ENCODE results near the gene MRPL18. TPM values are rescaled to one million over a fixed set of nuclear protein-coding genes. Genes with fewer than 3 reads are reported as not detected.

MRPL18 gene
- total RNA-seq, 1 experiment from 2014 or later, result 95.2 TPM

GRCh38 chr6:159797554-159797953 is 7.3 kb downstream of the MRPL18 start:
- POLR2A ChIA-PET, result interaction anchor here (0.8 kb wide), 1 partner anchor 12 kb away, joined by 4 read pairs; no protein-coding TSS in a partner anchor
- H3K27ac Mint-ChIP-seq, result no peak overlapping the region
- H3K4me1 Mint-ChIP-seq, result peaks cover 16% of the 10 kb centered on the region
- CTCF ChIA-PET, result no interaction called here
- ATAC-seq (no peak), DNase-seq (ENCODE audit: low spot score) (no peak)
- no peaks in the 10 kb centered on the region for H3K9me3 Mint-ChIP-seq
- H3K36me3 Mint-ChIP-seq, result peaks cover 44% of the 10 kb centered on the region
- no peak overlapping the region for H3K4me3 Mint-ChIP-seq
- TF ChIP-seq ZSCAN18 (CRISPR knock-in tag; IDR thresholded peaks at IDR 0.05), result no peak
- TF ChIP-seq GRHL2 (CRISPR knock-in tag; IDR thresholded peaks at IDR 0.05; ENCODE audit: insufficient replicate concordance, severe bottlenecking), result no peak
- H3K27me3 Mint-ChIP-seq (ENCODE audit: low read depth), result no peaks in the 10 kb centered on the region

- Mint-ChIP-seq H3K9me3 (no peaks in the 10 kb centered on the region), H3K27ac (peak within 1 kb of the TSS; percentile 86), H3K4me3 (no peak within 1 kb of the TSS), H3K27me3 (ENCODE audit: low read depth) (no peaks in the 10 kb centered on the region), H3K36me3 (peaks cover 23% of the 10 kb centered on the region), H3K4me1 (0 out of 2 replicates have a peak, but pooled peaks cover 5% of the 10 kb centered on the region)
- peak; percentile 56 for ATAC-seq
- POLR2A ChIA-PET, result interaction anchor here (0.9 to 1.1 kb wide), 2 partner anchors 9 to 10 kb away, joined by 3 read pairs; partner anchors contain the start of gene MRPL18
- DNase-seq (ENCODE audit: low spot score), result no peak
- 0 out of 2 replicates have a peak, but pooled peaks have one; percentile 23 for TF ChIP-seq MAX (CRISPR knock-in tag; IDR thresholded peaks at IDR 0.05)
- TF ChIP-seq MYBL2 (CRISPR knock-in tag; IDR thresholded peaks at IDR 0.05), result no peak
- CTCF ChIA-PET, result interaction anchor here (1.5 kb wide), 1 partner anchor 53 kb away, joined by 7 read pairs; no protein-coding TSS in a partner anchor
Measured at GRCh38 chr6:159800141-159800865, 10.0 kb downstream of the MRPL18 start, which contains the start of gene PNLDC1. Gene PNLDC1, plus strand, starts transcription at chr6:159800276. Its CDS starts 32 bp downstream, at chr6:159800308.

- ChIA-PET CTCF (interaction anchor here (0.9 kb wide), 1 partner anchor 51 kb away, joined by 3 read pairs; no protein-coding TSS in a partner anchor), POLR2A (no interaction called here)
Measured at GRCh38 chr6:159801935-159802334, 11.7 kb downstream of the MRPL18 start.

More at GRCh38 chr6:159801935-159802334, 11.7 kb downstream of the MRPL18 start:
- H3K27me3 Mint-ChIP-seq (ENCODE audit: low read depth), result no peaks in the 10 kb centered on the region
- peaks cover 17% of the 10 kb centered on the region for H3K36me3 Mint-ChIP-seq
- ATAC-seq, result no peak
- no peak overlapping the region for H3K27ac Mint-ChIP-seq
- DNase-seq (ENCODE audit: low spot score), result no peak
- 0 out of 2 replicates have a peak, but pooled peaks cover 5% of the 10 kb centered on the region for H3K4me1 Mint-ChIP-seq
- no peaks in the 10 kb centered on the region for H3K9me3 Mint-ChIP-seq
- TF ChIP-seq TEAD4 (CRISPR knock-in tag; IDR thresholded peaks at IDR 0.05), result no peak
- no peak for TF ChIP-seq USF1 (CRISPR knock-in tag; IDR thresholded peaks at IDR 0.05)
- no peak for TF ChIP-seq ATF1 (CRISPR knock-in tag; IDR thresholded peaks at IDR 0.05)
- TF ChIP-seq FOXP1 (CRISPR knock-in tag; IDR thresholded peaks at IDR 0.05; ENCODE audit: borderline replicate concordance), result no peak
- no peak for TF ChIP-seq ZNF219 (CRISPR knock-in tag; IDR thresholded peaks at IDR 0.05; ENCODE audit: borderline replicate concordance)
- TF ChIP-seq ZMAT4 (CRISPR knock-in tag; IDR thresholded peaks at IDR 0.05), result no peak
- no peak for TF ChIP-seq NFATC4 (CRISPR knock-in tag; IDR thresholded peaks at IDR 0.05)
- TF ChIP-seq ELF4 (CRISPR knock-in tag; IDR thresholded peaks at IDR 0.05; ENCODE audit: low read depth), result no peak
- no peak for TF ChIP-seq ESRRA (CRISPR knock-in tag; IDR thresholded peaks at IDR 0.05; ENCODE audit: borderline replicate concordance)
- no peak for TF ChIP-seq ZNF138 (CRISPR knock-in tag; conservative IDR thresholded peaks at IDR 0.05)
- TF ChIP-seq KAT7 (CRISPR knock-in tag; IDR thresholded peaks at IDR 0.05; ENCODE audit: borderline replicate concordance), result no peak
- TF ChIP-seq ATF6 (CRISPR knock-in tag; IDR thresholded peaks at IDR 0.05), result no peak
- no peak for TF ChIP-seq ZBTB43 (CRISPR knock-in tag; IDR thresholded peaks at IDR 0.05)
- no peak for TF ChIP-seq TCF7 (CRISPR knock-in tag; IDR thresholded peaks at IDR 0.05; ENCODE audit: low read depth)
- no peak for TF ChIP-seq JUN (CRISPR knock-in tag; IDR thresholded peaks at IDR 0.05)
- no peak for TF ChIP-seq ZNF232 (CRISPR knock-in tag; IDR thresholded peaks at IDR 0.05)
- no peak overlapping the region for H3K4me3 Mint-ChIP-seq
